HepG2 (cell line): ENCODE data around the gene CFAP92. TPM values are rescaled to one million over a fixed set of nuclear protein-coding genes. Genes with fewer than 3 reads are reported as not detected.

Experiments
- IRF2 ChIP-seq: IDR thresholded peaks from 2 replicates; pipeline ENCODE4 v1.6.1; 2018; ENCODE audit warnings: missing genetic modification reagents, missing compliant biosample characterization
- NAIF1 ChIP-seq: sonication (generic); formaldehyde crosslinking; IDR thresholded peaks from 2 replicates; pipeline ENCODE4 v1.5.0; 2020; ENCODE audit warnings: mild to moderate bottlenecking, missing genetic modification reagents, borderline replicate concordance
- SMAD3 ChIP-seq: sonication (generic); formaldehyde crosslinking; IDR thresholded peaks from 2 replicates; pipeline ENCODE4 v1.4.0; 2020; ENCODE audit warnings: missing genetic modification reagents
- SMARCE1 ChIP-seq: fragments of 450-650 bp; IDR thresholded peaks from 2 replicates; pipeline ENCODE4 v1.6.1; 2017; ENCODE audit warnings: borderline replicate concordance
- SP140L ChIP-seq: sonication (generic); formaldehyde crosslinking; IDR thresholded peaks from 2 replicates; pipeline ENCODE4 v1.4.0; 2020; ENCODE audit warnings: missing genetic modification reagents, borderline replicate concordance
- TP53 ChIP-seq: sonication (generic); formaldehyde crosslinking; conservative IDR thresholded peaks from 2 replicates; pipeline ENCODE4 v1.4.0; 2020; ENCODE audit warnings: missing genetic modification reagents
- YEATS2 ChIP-seq: sonication (generic); formaldehyde crosslinking; IDR thresholded peaks from 2 replicates; pipeline ENCODE4 v1.4.0; 2020; ENCODE audit warnings: missing genetic modification reagents, borderline replicate concordance
- ZBTB7A ChIP-seq: sonication (generic); formaldehyde crosslinking; IDR thresholded peaks from 2 replicates; pipeline ENCODE4 v1.8.0; 2022; ENCODE audit warnings: mild to moderate bottlenecking, missing genetic modification reagents
- ZEB1 ChIP-seq: IDR thresholded peaks from 2 replicates; pipeline ENCODE4 v1.6.1; 2012; ENCODE audit warnings: mild to moderate bottlenecking, low read depth, inconsistent platforms; ENCODE audit not compliant: insufficient replicate concordance
- ZHX2 ChIP-seq, 2 experiments: sonication (generic) in 1 of 2; formaldehyde crosslinking in 1 of 2; IDR thresholded peaks; 2 replicates each; pipeline versions ENCODE4 v1.6.1 to v1.9.0; 2014 to 2022; ENCODE audit warnings: antibody characterized with exemption in 1 of 2, borderline replicate concordance in 1 of 2, inconsistent platforms in 1 of 2, low read depth in 1 of 2, missing genetic modification reagents in 1 of 2
- ZNF124 ChIP-seq: sonication (generic); formaldehyde crosslinking; IDR thresholded peaks from 2 replicates; pipeline ENCODE4 v1.4.0; 2020; ENCODE audit warnings: missing genetic modification reagents
- ZNF138 ChIP-seq: sonication (generic); formaldehyde crosslinking; IDR thresholded peaks from 2 replicates; pipeline ENCODE4 v1.5.0; 2020; ENCODE audit warnings: mild to moderate bottlenecking, low read depth, missing genetic modification reagents
- ZNF441 ChIP-seq: sonication (generic); formaldehyde crosslinking; IDR thresholded peaks from 2 replicates; pipeline ENCODE4 v1.7.0; 2021; ENCODE audit warnings: missing genetic modification reagents, borderline replicate concordance
- ZNF773 ChIP-seq: sonication (generic); formaldehyde crosslinking; IDR thresholded peaks from 2 replicates; pipeline ENCODE4 v1.4.0; 2020; ENCODE audit warnings: missing genetic modification reagents, borderline replicate concordance
- ZNF878 ChIP-seq: sonication (generic); formaldehyde crosslinking; IDR thresholded peaks from 2 replicates; pipeline ENCODE4 v1.8.1; 2023; ENCODE audit warnings: mild to moderate bottlenecking, missing genetic modification reagents, moderate library complexity
- polyA plus RNA-seq, 8 experiments: library from polyadenylated mRNA; depleted of rRNA in 3 of 8; stranded (reverse) in 7 of 8; unstranded in 1 of 8; fragments of >200 nt; fragmentation: Illumina TruSeq in 4 of 8; extraction: Trizol in 4 of 8; gene quantifications; 2 replicates each; pipeline versions ENCODE4 v1.2.1 to v1.2.3, GENCODE V29; 2011 to 2016; ENCODE audit warnings: low read depth in 4 of 8, missing spikeins in 1 of 8, mixed read lengths in 1 of 8; ENCODE audit not compliant: insufficient read depth in 1 of 8
- total RNA-seq, 5 experiments: library from RNA; depleted of rRNA; stranded (reverse); fragments of >200 nt; fragmentation: Illumina TruSeq; extraction: Trizol; gene quantifications; 2 replicates each; pipeline ENCODE4 v1.2.3, GENCODE V29; 2016; ENCODE audit warnings: low read depth in 1 of 5
- TF ChIP-seq, protein P1 (sequence below): sonication (generic); formaldehyde crosslinking; IDR thresholded peaks from 2 replicates; pipeline ENCODE4 v1.4.0; 2020; ENCODE audit warnings: missing genetic modification reagents
- TF ChIP-seq, protein P2 (sequence below): sonication (generic); formaldehyde crosslinking; IDR thresholded peaks from 2 replicates; pipeline ENCODE4 v1.4.0; 2020; ENCODE audit warnings: missing genetic modification reagents
- TF ChIP-seq, protein P3 (sequence below): sonication (generic); formaldehyde crosslinking; IDR thresholded peaks from 2 replicates; pipeline ENCODE4 v1.8.0; 2022; ENCODE audit warnings: low read depth, missing genetic modification reagents

The CFAP92 gene
- total and polyA plus RNA-seq, 2 of the 13 experiments (the other 11 are each of a cell fraction or from before 2014, with no cell fraction given), result 0.18 to 0.46 TPM

DNA sequence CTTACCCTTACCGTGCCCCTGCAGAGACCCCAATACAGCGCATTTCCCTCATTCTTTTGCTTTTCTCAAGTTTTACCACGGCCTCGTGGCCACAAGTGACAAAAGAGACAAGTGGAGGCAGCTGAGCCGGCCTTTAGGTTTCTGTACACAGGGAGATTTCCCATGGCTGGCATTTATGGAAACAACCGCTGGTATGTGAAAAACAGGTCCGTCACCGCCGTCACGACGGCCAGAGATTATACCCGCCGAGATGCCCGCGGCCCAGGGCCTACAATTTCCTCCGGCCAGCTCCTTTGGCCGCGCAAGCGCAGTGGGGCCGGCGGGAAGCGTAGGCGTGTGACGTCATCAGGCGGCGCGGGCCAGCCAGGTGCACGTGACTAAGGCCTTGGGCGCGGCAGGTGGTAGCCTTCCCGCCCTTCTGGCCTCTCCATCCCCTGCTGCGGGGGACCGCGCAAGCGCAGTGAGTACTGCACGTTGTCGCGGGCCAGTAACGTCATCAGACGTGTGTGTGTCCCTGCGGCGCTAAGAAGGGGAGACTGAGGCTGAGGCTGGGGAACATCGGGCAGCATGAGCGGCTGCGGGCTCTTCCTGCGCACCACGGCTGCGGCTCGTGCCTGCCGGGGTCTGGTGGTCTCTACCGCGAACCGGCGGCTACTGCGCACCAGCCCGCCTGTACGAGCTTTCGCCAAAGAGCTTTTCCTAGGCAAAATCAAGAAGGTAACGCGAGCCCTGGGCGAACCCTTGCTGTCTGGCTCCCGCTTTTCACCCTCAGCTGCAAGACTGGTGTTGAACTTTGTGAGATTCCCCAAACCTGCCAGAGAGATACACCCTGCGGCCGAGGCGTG lies 114.5 kb downstream of the CFAP92 start, which contains the start of gene ACAD9 (continued):
- TF ChIP-seq, protein P1, sequence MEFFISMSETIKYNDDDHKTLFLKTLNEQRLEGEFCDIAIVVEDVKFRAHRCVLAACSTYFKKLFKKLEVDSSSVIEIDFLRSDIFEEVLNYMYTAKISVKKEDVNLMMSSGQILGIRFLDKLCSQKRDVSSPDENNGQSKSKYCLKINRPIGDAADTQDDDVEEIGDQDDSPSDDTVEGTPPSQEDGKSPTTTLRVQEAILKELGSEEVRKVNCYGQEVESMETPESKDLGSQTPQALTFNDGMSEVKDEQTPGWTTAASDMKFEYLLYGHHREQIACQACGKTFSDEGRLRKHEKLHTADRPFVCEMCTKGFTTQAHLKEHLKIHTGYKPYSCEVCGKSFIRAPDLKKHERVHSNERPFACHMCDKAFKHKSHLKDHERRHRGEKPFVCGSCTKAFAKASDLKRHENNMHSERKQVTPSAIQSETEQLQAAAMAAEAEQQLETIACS, result peak; percentile 27; the same call in 1 of the 2 replicates
- TF ChIP-seq NAIF1 (CRISPR knock-in tag) (peak; percentile 74; the same call in 1 of the 2 replicates), ZNF878 (CRISPR knock-in tag) (no peak), ZNF138 (CRISPR knock-in tag) (peak; percentile 99), SMARCE1 (no peak), ZHX2 (IDR thresholded peaks at IDR 0.05; ENCODE audit: low read depth) (peak; percentile 95), ZHX2 (CRISPR knock-in tag; IDR thresholded peaks at IDR 0.05; ENCODE audit: borderline replicate concordance) (peak; percentile 82; the same call in 1 of the 2 replicates), ZNF441 (peak; percentile 75; the same call in 1 of the 2 replicates), ZNF124 (peak; percentile 81; the same call in 1 of the 2 replicates), ZEB1 (no peak), ZBTB7A (CRISPR knock-in tag) (peak; percentile 55; the same call in 1 of the 2 replicates), SMAD3 (CRISPR knock-in tag) (peak; percentile 77), TP53 (CRISPR knock-in tag) (peak; percentile 54; the same call in 1 of the 2 replicates), YEATS2 (CRISPR knock-in tag) (peak; percentile 100), IRF2 (CRISPR knock-in tag) (peak; percentile 95), SP140L (CRISPR knock-in tag) (peak; percentile 70; the same call in 1 of the 2 replicates), ZNF773 (no peak)
- TF ChIP-seq, protein P2, sequence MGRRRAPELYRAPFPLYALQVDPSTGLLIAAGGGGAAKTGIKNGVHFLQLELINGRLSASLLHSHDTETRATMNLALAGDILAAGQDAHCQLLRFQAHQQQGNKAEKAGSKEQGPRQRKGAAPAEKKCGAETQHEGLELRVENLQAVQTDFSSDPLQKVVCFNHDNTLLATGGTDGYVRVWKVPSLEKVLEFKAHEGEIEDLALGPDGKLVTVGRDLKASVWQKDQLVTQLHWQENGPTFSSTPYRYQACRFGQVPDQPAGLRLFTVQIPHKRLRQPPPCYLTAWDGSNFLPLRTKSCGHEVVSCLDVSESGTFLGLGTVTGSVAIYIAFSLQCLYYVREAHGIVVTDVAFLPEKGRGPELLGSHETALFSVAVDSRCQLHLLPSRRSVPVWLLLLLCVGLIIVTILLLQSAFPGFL (CRISPR knock-in tag), result peak; percentile 44; the same call in 1 of the 2 replicates
- TF ChIP-seq, protein P3, sequence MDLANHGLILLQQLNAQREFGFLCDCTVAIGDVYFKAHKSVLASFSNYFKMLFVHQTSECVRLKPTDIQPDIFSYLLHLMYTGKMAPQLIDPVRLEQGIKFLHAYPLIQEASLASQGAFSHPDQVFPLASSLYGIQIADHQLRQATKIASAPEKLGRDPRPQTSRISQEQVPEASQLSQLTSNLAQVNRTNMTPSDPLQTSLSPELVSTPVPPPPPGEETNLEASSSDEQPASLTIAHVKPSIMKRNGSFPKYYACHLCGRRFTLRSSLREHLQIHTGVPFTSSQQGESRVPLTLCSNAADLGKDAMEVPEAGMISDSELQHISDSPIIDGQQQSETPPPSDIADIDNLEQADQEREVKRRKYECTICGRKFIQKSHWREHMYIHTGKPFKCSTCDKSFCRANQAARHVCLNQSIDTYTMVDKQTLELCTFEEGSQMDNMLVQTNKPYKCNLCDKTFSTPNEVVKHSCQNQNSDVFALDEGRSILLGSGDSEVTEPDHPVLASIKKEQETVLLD (CRISPR knock-in tag), result peak; percentile 69; the same call in 1 of the 2 replicates
